ENCODE data around the gene MCC. TPM values are rescaled to one million over a fixed set of nuclear protein-coding genes. Genes with fewer than 3 reads are reported as not detected.
"Not testable (repeated sequence)": the region's sequence is repeated elsewhere in the genome, so short reads cannot be mapped to it uniquely, and the experiment has no call there.

The MCC gene
- polyA plus RNA-seq, 10 donors = 12.7 to 22.2 (median 15.2) TPM

DNA sequence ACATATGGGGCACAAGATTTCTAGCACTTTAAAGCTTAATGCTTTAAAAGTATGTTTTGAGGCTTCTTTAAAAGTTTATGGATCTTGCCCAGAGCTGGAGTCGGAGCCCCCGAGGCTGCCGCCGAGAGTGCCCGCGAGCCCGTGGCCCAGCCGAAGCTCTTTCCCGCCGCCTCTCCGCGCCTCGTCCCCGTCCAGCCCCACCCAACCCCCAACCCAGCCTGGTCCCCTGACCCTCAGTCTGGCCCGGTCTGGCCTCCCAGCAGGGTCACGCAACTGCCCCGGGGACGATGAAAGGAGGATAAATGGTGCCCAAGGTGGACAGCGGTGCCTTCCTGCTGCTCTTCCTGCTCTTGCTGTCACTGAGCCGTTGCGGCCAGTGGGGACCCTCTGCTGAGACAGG lies 55.2 kb downstream of the MCC start:
- DNase-seq = no peak

DNA sequence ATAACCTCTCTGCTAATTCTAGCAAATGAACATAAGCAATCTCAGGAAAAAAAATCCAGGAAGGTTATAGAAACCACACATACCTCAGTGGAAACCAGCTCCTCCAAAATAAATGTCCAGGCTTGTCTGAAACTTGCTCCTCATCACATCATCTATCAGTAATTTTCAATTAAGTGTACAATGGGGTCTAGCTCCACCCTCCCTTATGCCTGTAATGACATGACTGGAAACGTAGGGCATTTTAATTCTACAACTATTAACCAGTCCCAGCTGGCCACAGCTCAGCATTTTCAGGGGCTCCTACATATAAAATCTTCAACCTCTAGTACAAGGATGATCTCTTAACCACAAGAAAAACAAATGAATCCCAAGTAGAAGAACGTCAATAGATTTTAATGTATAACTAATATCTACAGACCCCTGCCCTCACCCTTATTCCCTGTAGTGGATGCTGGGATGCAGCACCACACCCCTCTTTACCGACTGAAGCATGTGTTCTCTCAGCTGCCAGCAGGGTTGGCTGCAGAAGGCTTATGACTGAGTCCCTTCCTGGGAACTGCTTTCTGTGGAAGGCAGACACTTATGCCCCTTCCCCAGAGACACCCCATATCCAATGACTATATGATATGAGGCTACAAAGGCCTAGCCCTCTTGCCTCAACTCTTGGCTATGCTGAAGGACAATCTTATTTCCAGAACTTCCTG lies 60.2 kb downstream of the MCC start:
- DNase-seq = no peak

DNA sequence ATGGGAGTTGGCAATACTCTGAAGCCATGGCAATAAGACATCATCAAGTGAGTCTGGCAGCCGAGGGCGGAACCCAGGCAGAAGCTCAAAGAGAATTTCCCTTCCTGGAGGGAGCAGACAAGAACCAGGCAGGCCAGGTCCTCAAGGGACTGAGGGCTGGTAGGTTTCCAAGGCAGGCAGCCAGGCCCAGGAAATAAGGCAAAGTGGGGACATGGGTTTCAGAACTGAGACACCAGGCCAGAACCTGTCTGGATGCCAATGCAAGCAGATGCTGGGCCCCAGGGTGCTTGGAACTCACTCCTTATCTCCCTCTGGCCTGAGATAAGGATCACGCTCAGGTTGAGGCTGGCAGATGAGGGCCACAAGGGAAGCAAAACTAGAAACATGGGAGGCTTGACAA lies 62.3 kb downstream of the MCC start:
- DNase-seq = no peak

DNA sequence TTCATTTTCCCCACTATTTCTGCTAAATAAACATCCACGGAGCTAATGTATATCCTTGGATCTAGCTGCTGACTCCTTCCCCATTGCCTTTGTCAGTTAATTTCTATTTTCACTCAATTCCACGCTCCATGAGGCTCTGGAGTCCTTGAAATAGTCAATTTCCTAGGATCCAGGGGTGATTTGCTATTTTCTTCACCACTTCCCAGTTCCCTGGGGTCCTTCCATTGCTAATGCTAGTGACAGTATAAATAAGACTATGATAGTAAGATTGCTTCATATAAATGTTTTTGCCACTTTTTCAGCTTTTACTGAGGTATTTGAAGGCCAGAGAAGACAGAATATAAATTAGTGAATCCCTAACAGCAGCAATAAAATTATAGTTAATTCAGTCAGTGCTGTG lies 66.6 kb downstream of the MCC start:
- no peak for DNase-seq

DNA sequence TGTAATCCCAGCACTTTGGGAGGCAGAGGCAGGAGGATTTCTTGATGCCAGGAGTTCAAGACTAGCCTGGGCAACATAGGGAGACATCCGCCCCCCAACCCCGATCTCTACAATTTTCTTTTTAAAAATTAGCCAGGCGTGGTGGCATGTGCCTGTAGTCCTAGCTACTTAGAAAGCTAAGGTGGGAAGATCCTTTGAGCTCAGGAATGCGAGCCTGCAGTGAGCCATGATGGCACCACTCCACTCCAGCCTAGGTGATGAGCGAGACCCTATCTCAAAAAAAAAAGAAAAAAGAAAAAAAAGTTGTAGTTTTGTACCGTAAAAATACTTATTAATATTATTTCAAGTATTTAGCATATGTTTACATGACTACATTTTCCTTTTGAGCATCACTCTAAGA lies 82.7 kb downstream of the MCC start:
- DNase-seq = no peak

DNA sequence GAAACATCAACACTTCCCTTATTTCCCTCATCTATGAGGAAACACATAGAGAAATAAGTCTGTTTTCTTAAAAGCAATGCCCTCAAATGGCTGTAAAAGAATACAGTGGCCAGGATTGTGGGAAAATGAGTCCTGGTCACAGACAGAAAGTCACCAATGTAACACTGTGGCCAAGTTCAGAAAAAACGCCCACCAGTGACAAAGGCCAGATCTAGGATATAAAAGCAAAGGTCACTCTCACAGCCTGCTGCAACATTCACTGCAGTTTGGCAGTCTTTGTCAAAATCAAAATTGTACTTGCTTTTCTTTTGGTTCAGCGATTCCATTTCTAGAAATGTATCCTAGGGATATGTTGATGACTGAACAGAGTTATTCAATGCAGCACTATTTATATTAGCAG lies 84.0 kb downstream of the MCC start:
- DNase-seq = no peak

DNA sequence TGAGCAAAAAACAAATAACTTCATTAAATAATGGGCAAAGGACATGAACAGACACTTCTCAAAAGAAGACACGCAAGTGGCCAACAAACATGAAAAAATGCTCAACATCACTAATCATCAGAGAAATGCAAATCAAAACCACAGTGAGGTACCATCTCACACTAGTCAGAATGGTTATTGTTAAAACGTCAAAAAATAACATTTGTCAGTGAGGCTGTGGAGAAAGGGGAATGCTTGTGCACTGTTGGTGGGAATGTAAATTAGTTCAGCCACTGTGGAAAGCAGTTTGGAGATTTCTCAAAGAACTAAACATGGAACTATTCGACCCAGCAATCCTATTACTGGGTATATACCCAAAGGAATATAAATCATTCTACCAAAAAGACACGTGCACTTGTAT lies 90.3 kb downstream of the MCC start:
- not testable (repeated sequence) for DNase-seq

DNA sequence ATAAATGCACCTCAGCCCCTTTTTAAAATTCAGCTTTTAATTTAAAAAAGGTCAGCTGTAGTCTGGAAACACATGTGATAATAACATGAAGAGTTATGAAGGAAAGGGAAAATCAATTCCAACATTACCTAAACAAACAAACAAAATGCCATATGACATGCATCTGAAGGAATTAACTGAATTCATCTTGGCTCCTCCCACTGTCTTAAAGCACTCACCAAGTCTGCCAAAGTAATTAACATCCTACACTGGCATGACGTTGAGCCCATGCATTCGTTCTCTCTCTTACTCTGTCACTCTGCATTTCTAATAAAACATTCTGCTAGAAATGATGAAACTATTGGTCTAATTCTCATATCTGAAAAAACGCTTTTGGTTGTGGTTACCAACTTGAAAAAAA lies 91.2 kb downstream of the MCC start:
- no peak for DNase-seq

DNA sequence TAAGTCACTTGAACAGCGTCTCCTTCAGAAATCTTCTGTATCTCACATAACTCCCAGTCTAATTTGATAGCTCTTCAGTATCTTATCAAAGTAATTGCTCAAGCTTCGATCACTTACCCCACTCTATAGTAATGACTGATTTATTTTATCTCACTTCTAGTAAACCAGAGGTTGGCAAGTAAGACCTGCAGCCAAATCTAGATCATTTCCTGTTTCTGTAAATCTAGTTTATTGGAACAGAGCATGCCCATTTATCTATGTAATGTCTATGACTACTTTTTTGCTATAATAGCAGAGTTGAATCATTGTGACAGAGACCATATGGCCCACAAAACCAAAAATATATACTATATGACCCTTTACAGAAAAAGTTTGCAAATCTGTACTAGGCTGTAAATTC lies 93.6 kb downstream of the MCC start:
- no peak for DNase-seq

DNA sequence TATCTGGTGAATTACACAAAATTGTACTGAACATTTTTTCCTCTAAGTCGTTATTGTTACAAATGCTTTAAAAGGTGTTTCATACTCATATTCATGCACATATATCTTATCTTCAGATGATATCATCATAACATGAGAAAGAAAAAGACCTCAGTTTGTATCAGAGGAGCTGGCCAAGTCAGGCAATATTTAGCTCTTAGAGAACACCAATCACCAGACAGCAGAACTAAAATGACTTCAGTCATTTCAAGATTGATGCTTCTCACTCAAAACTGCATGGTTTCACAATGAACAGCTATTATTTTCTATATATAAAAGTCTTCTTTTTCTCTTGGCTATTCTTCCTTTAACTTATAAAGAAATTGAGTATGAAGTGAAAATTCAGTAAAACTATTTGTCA lies 98.0 kb downstream of the MCC start:
- no peak for DNase-seq

DNA sequence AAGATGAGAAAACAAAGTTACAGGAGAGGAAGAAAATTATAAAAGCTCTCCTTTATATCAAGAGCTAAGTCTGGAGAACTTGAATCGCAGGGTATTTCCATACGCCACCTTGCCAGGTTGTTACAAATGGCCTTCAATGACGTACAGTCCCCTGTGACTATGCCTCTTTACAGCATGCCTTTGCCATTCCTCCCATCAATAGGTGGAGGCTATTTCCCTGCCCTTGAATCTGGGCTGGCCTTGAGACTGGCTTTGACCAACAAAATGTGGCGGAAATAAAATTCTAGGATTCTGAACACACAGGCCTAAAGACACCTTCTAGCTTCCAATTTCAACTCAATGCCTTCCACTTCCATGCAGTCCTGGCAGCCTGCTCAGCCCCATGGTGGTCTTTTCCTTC lies 99.1 kb downstream of the MCC start:
- no peak for DNase-seq

DNA sequence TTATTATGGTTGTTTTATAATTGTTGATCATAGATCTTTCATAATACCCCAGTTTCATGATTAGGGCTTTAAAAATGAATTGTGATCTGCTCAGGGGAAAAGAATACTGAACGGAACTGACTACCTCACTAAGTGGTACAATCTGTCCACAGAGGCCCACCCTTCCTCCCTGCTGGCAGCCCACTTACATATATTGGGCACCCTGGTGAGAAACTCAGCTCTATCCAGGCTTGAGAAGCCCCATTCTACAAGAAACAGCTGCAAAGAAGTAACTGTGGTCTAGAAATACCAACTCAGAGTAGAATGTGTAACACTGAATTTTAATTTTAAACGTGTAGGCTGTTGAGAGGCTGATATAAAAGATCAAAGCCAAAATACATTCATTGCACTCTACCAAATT lies 100.4 kb downstream of the MCC start:
- no peak for DNase-seq

DNA sequence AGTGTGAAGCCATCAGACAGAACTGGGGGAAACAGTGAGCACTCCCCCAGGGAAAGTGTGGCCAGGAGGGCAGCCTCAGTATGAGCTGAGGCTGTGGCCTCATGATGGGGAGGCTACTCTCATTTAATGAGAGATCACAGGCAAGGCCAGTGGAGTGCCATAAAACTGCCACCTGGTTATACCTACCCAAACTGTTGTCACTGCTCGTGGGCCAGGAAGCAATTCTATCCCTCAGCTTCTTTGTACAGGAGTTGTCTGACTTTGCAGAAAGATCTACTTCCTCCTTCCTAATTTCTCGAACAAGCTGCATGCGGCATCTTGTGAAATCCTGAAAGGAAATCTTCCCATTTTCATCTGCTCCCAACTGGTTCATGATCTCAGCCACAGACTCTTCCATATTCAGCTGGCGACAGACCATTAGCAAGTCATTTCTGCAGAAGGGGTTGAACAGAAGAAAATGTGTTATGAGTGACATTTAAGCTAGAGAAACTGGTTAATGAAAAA lies 103.4 kb downstream of the MCC start:
- DNase-seq = no peak

DNA sequence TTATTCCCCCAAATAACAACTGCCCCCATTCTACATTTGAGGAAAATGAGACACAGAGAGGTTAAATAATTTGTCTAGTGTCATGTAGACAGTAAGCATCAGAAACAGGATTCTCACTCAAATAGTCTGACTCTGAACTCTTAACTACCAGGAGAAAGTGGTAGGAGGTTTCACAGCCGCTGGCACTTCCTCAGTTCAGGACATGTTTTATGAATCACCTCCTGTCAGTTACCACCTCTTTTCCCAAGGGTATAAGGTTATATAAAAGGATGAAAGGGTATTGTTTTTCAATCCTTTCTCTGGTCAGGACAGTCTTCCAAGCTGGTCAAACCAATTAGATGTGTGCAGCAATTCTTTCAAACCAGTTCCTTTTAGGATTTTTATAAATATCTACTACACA lies 105.5 kb downstream of the MCC start:
- no peak for DNase-seq

DNA sequence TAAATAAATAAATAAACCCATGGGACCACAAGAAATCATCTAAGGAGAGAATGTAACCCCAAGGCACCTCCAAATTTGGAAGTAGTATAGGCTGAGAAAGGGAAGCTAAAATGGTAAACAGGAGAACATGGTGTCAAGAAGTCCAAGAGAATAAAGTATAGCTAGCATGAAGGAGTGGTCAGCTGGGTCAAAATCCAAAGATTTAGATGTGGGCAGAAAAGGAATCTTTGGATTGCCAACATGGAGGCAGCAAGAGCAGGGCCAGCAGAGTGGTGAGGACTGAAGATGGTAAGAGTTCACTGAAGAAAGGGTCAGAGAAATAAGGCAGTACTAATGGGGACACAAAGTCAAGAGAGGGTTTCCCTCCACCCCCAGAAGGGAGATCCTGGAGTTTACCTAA lies 106.5 kb downstream of the MCC start:
- no peak for DNase-seq

DNA sequence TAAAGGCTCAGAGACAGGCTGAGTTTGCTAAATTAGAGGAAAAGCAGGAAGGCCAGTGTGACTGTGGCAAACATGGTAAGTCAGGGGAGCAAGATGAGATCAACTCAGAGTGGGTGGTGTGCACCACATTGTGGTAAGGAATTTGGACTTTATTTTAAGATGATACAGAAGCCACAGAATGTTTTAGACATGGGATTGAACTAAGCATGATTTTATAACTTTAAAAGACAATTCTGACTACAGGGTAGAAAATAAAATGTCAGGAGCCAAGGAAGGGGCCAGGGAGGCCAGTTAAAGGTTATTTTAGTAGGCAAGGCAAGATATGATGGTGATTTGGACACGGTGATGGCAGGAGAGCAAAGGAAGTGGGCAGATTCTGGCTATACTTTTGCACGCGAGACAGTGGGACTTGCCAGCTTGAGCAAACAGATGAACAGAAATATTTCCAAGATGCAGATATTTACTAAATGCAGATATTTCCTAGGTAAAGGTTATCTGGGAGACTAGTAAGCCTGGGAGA lies 107.4 kb downstream of the MCC start:
- no peak for DNase-seq

DNA sequence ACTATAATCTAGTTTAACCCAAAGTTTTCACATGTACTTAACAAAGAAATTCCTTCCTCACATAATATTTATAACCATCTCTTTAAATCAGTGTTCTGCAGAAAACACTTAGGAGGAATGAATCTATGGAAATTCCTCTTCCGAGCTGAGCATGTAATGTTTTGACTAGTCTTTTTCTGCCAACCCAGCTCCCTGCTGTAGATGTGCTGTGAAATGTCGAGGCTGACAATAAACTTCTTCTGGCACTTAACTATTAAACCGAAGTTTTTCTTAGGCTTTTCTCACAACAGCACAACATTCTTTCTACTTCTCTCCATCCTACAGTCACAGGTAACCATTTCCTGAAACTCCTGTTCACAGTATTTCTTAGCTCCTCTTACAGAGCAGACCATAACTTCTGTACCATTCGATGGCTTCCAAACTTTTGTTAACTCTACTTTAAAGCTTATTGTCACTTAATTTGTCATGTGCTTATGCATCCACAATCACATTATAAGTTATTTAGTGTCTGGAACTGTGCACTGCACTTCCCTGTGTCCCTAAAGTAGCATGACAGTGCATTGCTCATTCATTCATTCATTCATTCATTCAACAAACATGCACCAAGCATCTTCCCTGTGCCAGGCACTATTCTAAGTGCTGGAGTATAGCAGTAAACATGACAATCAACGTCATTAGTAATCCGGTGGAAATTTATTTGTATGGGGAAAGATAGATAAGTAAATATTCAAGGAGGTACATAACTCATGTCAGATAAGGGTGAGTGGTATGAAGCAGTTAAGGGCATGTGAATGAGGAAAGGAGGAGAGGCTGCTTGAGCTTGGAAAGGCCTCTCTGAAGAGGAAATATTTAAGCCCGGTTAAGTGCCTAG lies 108.1 kb downstream of the MCC start:
- DNase-seq = no peak

DNA sequence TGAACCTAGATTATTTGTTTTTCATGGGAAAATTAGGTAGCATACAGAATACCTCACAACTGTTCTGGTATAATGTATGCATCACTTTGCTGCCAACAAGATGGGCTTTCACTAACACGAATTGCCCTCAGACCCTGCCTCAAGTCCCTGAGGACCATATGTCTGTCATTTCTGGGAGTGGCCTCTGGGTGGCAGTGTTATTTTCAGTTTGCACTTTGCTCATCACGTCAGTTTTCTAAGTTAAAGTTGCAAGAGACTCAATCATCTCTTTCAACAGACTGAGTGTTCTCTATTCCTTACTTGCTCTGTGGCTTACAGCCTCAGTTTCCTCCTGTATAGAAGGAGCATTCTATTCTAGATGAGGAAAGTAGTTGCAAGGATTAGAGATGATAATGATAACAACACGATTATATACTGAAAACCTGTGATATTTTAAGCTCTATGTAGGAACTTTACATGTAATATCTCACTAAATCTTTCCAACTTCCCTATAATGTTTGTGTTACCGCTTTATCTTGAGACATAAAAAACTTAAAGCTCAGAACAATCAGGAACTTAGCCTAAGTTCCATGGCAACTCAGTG lies 109.2 kb downstream of the MCC start:
- peak; percentile 44 to 68 (median 47) for DNase-seq

DNA sequence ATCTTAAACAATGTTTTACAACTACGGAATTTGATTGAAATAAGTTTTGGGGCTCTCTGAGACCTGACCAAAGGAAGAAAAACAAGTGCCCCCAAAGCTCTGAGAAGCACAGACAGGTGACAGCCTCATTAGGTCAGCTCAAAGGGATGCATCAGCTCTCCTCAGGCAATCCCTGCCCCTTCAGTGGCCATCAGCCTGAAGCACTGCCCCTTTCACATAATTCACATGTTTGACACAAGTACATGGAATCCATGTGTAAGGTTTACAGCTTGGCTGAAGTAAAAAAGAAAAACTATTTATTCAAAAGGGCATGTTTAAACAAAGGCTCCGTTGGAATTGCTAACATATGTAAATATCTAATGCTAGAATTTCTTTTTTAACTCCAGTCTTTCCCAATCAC lies 109.7 kb downstream of the MCC start:
- DNase-seq = no peak

DNA sequence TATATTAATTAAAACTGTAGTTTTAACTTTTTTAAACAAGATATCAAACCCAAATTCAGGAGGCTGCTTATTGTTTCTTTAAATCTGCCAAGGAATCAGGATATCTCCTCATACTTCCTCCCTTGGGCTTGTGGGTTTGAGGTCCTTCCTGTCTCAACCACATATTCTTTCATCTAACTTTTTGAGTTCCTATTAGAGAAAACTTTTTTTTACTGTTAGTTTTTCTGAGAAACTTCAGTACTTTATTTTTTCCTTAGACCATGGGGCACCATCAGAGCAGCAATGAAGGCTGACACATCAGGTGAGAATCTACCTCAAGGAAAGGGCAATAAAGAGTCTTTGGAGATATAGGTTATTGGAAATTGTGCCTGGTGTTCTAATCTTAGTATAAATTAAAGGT lies 110.2 kb downstream of the MCC start:
- no peak for DNase-seq

DNA sequence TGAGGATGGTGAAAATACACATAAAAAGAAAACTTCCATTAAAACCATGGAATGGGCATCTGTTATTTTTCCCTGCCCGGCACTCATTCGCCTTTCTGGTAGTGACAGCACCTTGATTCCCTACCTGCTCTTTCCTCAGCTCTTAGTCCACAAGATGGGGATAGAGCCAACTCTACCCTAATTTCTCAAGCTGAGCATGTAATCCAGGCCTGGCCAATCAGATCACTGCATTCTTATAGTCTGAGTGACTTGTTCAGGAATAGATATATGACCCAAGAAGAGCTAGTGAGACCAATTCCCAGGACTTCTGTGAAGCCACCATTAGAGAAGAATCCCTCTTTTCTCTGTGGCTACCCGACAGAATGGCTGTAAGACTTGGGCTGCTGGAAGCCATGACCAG lies 111.6 kb downstream of the MCC start:
- DNase-seq = no peak

DNA sequence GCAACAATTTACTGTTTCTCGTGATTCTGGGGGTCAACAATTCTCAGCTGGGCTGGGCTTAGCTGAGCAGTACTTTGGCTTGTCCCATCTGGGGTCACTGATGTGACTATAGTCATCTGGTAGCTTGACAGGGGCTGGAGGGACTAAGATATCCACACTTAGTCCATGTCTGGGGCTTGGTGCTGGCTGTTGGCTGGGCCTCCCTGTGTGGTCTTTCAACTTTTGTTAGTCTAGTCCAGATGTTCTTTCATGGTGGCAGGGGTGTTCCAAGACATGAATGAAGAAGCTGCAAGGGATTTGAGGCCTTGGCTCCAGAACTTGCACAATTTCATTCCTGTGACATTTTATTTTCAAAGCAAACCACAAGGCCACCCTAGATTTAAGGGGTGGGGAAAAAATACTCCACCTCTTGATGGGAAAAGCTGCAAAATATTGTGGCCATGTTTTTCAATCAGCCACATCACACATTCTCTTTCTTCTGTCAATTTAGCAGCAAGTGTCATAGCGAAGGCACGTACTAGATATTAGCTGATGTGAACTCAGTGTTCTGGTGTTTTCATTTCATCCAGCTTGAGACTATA lies 112.7 kb downstream of the MCC start:
- peak in 1 of 3 donors; percentile 16 for DNase-seq

All from muscle of back (tissue), 11 donors.